ENCODE data around the gene LRRTM3.

The LRRTM3 gene

GRCh38 chr10:66925896-66926715 is at the start of gene LRRTM3:
Gene LRRTM3, plus strand, starts transcription at chr10:66926036.
- DNase-seq (ENCODE audit: low spot score): peak; percentile 50

DNA sequence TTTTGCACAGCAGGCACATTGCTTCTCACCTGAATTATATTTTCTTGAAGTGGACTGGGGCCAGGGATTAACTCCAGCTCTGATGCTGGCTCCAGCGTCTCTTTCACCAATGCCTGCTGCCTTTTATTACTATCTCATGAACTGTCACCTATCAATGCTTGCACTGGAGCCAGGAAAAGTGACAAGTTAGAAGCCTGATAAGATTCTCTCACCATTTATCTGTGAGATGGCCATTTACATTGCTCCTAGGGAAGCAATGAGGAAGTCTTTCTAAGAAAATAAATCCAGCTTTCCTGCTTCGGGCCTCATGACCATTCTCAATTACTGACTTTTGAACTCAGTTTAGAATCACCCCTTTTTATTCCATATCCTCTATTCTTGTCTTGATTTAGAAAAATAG is 48.5 kb upstream of the LRRTM3 start:
- no peak for DNase-seq (ENCODE audit: low spot score)

GRCh38 chr10:66880292-66880691 is 45.5 kb upstream of the LRRTM3 start:
- DNase-seq (ENCODE audit: low spot score): no peak

- no peak for DNase-seq (ENCODE audit: low spot score)
Measured at GRCh38 chr10:66880826-66881225, 45.0 kb upstream of the LRRTM3 start.

- no peak for DNase-seq (ENCODE audit: low spot score)
Measured at GRCh38 chr10:66881814-66882213, 44.0 kb upstream of the LRRTM3 start.

GRCh38 chr10:66882271-66882670 is 43.6 kb upstream of the LRRTM3 start:
- DNase-seq (ENCODE audit: low spot score): no peak

DNA sequence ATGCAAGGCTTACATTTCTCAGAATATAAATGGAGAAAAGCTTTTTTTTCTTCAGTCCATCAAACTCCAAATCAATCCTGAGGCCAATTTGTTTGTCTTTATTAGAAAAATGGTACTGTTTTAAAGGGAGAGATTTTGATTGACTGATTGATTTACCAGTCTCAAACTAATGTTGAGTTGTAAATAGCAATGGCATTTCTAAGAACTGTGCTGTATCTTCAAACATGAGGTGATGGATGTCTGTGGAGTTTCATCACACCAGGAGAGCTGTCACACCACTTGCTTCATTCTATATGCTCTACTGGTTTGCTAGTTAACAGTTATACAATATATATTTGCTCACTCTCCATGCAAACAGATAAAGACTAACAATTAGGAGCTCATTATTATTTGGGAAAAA is 39.0 kb upstream of the LRRTM3 start:
- DNase-seq (ENCODE audit: low spot score): no peak

- no peak for DNase-seq (ENCODE audit: low spot score)
Measured at GRCh38 chr10:66888237-66888636, 37.6 kb upstream of the LRRTM3 start.

- DNase-seq (ENCODE audit: low spot score): no peak
Measured at GRCh38 chr10:66892871-66893270, 33.0 kb upstream of the LRRTM3 start.

GRCh38 chr10:66910671-66911070 is 15.2 kb upstream of the LRRTM3 start:
- no peak for DNase-seq (ENCODE audit: low spot score)

GRCh38 chr10:66916030-66916429 is 9.8 kb upstream of the LRRTM3 start:
- no peak for DNase-seq (ENCODE audit: low spot score)

DNA sequence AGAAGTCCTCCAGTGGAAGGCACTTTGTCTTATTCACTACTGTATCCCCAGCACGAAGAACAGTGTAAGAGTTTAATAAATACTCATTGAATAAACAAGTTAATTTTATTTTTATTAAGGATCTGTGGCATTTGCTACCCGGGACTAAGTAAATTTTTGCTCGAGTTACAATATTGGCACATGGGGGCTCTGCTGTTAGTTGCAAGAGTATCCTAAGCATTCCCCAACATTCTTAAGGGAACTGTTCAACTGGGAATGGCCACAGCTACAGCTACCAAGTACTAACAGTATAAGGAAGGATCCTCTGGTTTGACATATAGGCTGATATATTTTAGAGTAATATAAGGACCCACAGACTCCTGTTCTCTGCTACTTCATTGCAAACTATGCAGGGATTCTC is 8.7 kb upstream of the LRRTM3 start:
- DNase-seq (ENCODE audit: low spot score): no peak

- DNase-seq (ENCODE audit: low spot score): no peak
Measured at GRCh38 chr10:66919248-66919647, 6.6 kb upstream of the LRRTM3 start.

- DNase-seq (ENCODE audit: low spot score): no peak
Measured at GRCh38 chr10:66924674-66925345, 1.0 kb upstream of the LRRTM3 start.

- DNase-seq (ENCODE audit: low spot score): no peak
Measured at GRCh38 chr10:66925373-66925772, 463 bp upstream of the LRRTM3 start.

DNA sequence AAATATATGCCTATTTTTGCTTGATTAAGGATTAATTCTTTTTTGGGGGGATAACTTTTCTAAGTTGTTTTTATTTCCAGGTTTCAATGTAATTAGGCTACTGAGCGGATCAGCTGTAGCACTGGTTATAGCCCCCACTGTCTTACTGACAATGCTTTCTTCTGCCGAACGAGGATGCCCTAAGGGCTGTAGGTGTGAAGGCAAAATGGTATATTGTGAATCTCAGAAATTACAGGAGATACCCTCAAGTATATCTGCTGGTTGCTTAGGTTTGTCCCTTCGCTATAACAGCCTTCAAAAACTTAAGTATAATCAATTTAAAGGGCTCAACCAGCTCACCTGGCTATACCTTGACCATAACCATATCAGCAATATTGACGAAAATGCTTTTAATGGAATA is 1.0 kb downstream of the LRRTM3 start:
- no peak for DNase-seq (ENCODE audit: low spot score)

DNA sequence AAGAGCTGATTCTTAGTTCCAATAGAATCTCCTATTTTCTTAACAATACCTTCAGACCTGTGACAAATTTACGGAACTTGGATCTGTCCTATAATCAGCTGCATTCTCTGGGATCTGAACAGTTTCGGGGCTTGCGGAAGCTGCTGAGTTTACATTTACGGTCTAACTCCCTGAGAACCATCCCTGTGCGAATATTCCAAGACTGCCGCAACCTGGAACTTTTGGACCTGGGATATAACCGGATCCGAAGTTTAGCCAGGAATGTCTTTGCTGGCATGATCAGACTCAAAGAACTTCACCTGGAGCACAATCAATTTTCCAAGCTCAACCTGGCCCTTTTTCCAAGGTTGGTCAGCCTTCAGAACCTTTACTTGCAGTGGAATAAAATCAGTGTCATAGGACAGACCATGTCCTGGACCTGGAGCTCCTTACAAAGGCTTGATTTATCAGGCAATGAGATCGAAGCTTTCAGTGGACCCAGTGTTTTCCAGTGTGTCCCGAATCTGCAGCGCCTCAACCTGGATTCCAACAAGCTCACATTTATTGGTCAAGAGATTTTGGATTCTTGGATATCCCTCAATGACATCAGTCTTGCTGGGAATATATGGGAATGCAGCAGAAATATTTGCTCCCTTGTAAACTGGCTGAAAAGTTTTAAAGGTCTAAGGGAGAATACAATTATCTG is 1.6 kb downstream of the LRRTM3 start:
- DNase-seq (ENCODE audit: low spot score): no peak

DNA sequence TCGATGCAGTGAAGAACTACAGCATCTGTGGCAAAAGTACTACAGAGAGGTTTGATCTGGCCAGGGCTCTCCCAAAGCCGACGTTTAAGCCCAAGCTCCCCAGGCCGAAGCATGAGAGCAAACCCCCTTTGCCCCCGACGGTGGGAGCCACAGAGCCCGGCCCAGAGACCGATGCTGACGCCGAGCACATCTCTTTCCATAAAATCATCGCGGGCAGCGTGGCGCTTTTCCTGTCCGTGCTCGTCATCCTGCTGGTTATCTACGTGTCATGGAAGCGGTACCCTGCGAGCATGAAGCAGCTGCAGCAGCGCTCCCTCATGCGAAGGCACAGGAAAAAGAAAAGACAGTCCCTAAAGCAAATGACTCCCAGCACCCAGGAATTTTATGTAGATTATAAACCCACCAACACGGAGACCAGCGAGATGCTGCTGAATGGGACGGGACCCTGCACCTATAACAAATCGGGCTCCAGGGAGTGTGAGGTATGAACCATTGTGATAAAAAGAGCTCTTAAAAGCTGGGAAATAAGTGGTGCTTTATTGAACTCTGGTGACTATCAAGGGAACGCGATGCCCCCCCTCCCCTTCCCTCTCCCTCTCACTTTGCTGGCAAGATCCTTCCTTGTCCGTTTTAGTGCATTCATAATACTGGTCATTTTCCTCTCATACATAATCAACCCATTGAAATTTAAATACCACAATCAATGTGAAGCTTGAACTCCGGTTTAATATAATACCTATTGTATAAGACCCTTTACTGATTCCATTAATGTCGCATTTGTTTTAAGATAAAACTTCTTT is 2.3 kb downstream of the LRRTM3 start:
- DNase-seq (ENCODE audit: low spot score): no peak

DNA sequence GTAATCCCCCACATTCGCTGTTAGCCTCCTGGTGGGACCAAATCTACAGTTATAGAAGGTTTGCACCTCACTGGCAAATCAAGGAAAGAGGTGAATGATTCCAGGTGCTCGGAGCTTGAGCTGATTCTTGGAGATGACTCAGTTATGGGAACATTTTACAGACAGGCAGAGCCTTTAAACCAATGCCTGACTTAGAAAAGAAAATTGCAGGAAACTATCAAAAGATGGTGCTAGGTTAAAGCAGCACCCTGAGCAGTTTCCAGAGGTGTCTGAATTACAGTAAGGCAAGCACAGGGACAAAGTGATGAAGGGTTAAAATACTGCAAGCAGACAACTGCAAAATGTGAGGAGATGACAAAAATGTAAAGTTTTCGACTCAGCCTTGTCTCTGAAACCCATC is 2.9 kb downstream of the LRRTM3 start:
- no peak for DNase-seq (ENCODE audit: low spot score)

- no peak for DNase-seq (ENCODE audit: low spot score)
Measured at GRCh38 chr10:66929375-66929774, 3.5 kb downstream of the LRRTM3 start.

GRCh38 chr10:66931340-66931948 is 5.6 kb downstream of the LRRTM3 start:
- peak; percentile 3 for DNase-seq (ENCODE audit: low spot score)

- DNase-seq (ENCODE audit: low spot score): no peak
Measured at GRCh38 chr10:66931949-66932343, 6.1 kb downstream of the LRRTM3 start.
